Adrenal gland (tissue), 12 donors: ENCODE results near the gene DHRS4. TPM values are rescaled to one million over a fixed set of nuclear protein-coding genes. Genes with fewer than 3 reads are reported as not detected.
"Not testable (repeated sequence)": the region's sequence is repeated elsewhere in the genome, so short reads cannot be mapped to it uniquely, and the experiment has no call there.

Experiments
- DNase-seq, 7 donors: peaks; one replicate each; pipeline ENCODE4 v3.0.0-alpha.2; 2019 to 2020
- H3K27ac ChIP-seq, 5 donors: fragments of 200-600 bp; sonication (generic) in 4 of 5; 1 replicate in 3 of 5; 2 replicates in 2 of 5; pipeline versions ENCODE4 v1.5.1 to v1.8.0; 2016 to 2020; ENCODE audit warnings: mild to moderate bottlenecking in 1 of 5
- H3K27me3 ChIP-seq: fragments of 200-600 bp; 2 replicates; pipeline ENCODE4 v1.8.0; 2021
- H3K36me3 ChIP-seq, 2 donors: fragments of 200-600 bp; replicated peaks in 1 of 2; 1 replicate in 1 of 2; 2 replicates in 1 of 2; pipeline versions ENCODE4 v1.5.1 to v1.8.0; 2018 to 2022
- H3K4me1 ChIP-seq, 2 donors: fragments of 200-600 bp; replicated peaks in 1 of 2; 1 replicate in 1 of 2; 2 replicates in 1 of 2; pipeline versions ENCODE4 v1.5.1 to v1.8.0; 2018 to 2021
- H3K4me3 ChIP-seq, 4 donors: fragments of 200-600 bp; sonication (generic) in 3 of 4; one replicate each; pipeline ENCODE4 v1.5.1; 2016 to 2018
- H3K9me3 ChIP-seq, 3 donors: fragments of 200-600 bp; sonication (generic) in 1 of 3; replicated peaks in 1 of 3; 1 replicate in 2 of 3; 2 replicates in 1 of 3; pipeline versions ENCODE4 v1.5.1 to v1.8.0; 2016 to 2021
- CTCF ChIP-seq, 6 experiments: fragments of 450-650 bp in 4 of 6; fragments of 200-600 bp in 2 of 6; sonication (generic) in 1 of 6; IDR thresholded peaks; 1 replicate in 5 of 6; 2 replicates in 1 of 6; pipeline versions ENCODE4 v1.5.1 to v1.8.0; 2016 to 2021; ENCODE audit warnings: antibody characterized with exemption in 6 of 6, mild to moderate bottlenecking in 2 of 6, moderate library complexity in 1 of 6
- POLR2A ChIP-seq, 2 donors: fragments of 450-650 bp; IDR thresholded peaks; one replicate each; pipeline ENCODE4 v1.6.1; 2017; ENCODE audit warnings: antibody characterized with exemption in 2 of 2, mild to moderate bottlenecking in 2 of 2, moderate library complexity in 1 of 2
- whole genome bisulfite sequencing, 4 donors: extraction: QIAGEN DNeasy Blood & Tissue Kit in 2 of 4; methylation state at CpG; one replicate each; pipeline versions ENCODE4 v1.1.5 to v1.1.7; 2013 to 2017; 5-methylcytosine and 5-hydroxymethylcytosine counted together
- intact Hi-C, 2 donors: fragments of 100-400 bp; cut with DNase I; formaldehyde crosslinking; loops; one replicate each; pipeline versions ENCODE4 v1.14.1 to v1.15.0; 2022 to 2023
- polyA plus RNA-seq, 3 donors: library from polyadenylated mRNA; stranded (reverse); fragments of 200-250 nt in 2 of 3; fragments of 350-450 nt in 1 of 3; fragmentation: Illumina TruSeq in 1 of 3; extraction: RNeasy Lipid Tissue Mini Kit (QIAGEN cat#74804) in 1 of 3; gene quantifications; one replicate each; pipeline ENCODE4 v1.2.3, GENCODE V29; 2013 to 2014
- total RNA-seq, 9 donors: library from RNA; depleted of rRNA in 4 of 9; stranded (reverse); fragments of >200 nt in 4 of 9; fragments of 120-200 nt in 1 of 9; fragmentation: NEBNext Ultra II Directional in 1 of 9; extraction: Animal tissue kit (Norgen Biotek cat#: 25700) in 1 of 9; gene quantifications; one replicate each; pipeline versions ENCODE4 v1.1.0 to v1.2.4, GENCODE V29; 2013 to 2023
- donor health status: healthy with polysubstance abuse.
- donor health status: Bipolar disorder and iron deficiency.
- donor health status: DM: yes; HTN: yes; CAD: no.
- donor health status: DM: no; HTN: no; CAD: no.
- donor health status: DM: no; HTN: no; CAD: no.
- donor health status: DM: yes; HTN: yes; CAD: no.

The DHRS4 gene
- total and polyA plus RNA-seq, 12 donors = 26.1 to 77.5 (median 47.7) TPM

DNA sequence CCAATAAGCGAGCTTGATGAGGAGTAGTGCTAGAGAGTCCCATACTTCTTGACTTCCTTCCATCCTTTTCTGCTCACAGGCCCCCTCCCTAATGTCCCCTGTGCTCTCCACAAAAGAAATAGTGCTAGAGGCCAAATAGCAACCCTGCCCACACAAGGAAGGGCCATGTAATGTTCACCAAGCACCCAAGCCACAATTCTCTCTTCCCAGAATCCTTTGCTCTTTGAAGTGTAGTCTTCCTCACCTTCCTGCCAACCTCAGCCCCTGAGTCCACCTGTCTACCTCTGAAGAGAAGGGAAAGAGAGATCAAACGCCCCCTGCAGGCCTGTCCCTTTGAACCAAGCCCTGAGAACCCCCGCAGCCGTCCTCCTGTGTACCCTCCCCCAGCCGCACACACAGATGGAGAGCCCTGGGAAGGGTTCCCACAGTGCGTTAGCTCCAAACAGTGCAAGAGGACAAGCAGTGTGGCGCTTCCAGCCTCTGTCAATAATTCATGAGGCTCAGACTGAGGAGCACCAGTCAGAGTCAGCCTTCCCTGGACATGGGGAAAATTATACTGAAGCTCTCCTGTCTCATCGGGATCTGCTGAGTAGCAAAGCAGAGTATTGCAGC, 1.9 kb upstream of the DHRS4 start:
- 72 to 81% (median 76%) methylated on average over 8 of the region's 8 CpGs for WGBS, 4 donors
- H3K27ac ChIP-seq = no peak overlapping the region
- DNase-seq = no peak
- H3K27me3 ChIP-seq = no peaks in the 10 kb centered on the region
- no peak for TF ChIP-seq CTCF (IDR thresholded peaks at IDR 0.05)
- TF ChIP-seq POLR2A (IDR thresholded peaks at IDR 0.05) = no peak
- intact Hi-C loops = no loop called here
- peaks cover 0 to 5% of the 10 kb centered on the region in 2 donors for H3K36me3 ChIP-seq
- peaks cover 7 to 18% of the 10 kb centered on the region in 2 donors for H3K4me1 ChIP-seq
- no peak overlapping the region for H3K4me3 ChIP-seq
- H3K9me3 ChIP-seq = no peaks in the 10 kb centered on the region

DNA sequence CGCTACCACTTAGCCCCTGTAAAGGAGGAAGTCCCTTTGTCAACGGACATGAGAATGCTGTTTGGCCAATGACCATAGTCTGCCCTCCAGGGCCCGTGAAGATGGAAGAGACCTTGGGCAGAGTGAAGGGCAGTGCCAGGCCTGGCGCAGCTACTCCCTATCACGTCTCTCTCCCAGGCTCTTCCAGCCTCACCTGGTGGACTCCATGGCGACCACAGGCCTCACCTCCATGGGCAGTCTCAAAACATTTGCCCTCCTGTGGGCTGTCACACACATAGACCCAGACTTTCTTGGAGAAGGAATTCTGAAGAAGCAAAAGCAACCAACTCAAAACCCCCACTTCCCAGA, 480 bp upstream of the DHRS4 start:
- H3K9me3 ChIP-seq, H3K27me3 ChIP-seq, intact Hi-C loops, H3K36me3 ChIP-seq: not testable (repeated sequence)
- Histone ChIP-seq H3K27ac (peak overlapping the region in 3 of 5 donors; percentile 75 to 93 (median 78)), H3K4me1 (peaks cover 7 to 18% of the 10 kb centered on the region in 2 donors), H3K4me3 (peak overlapping the region in 3 of 4 donors; percentile 17 to 86 (median 57))
- peak in 1 of 7 donors; percentile 26 for DNase-seq
- WGBS, 4 donors = 30 to 40% (median 35%) methylated on average over 3 to 6 of the region's 6 CpGs

- DNase-seq, H3K36me3 ChIP-seq, intact Hi-C loops, H3K9me3 ChIP-seq, H3K27me3 ChIP-seq: not testable (repeated sequence)
- Histone ChIP-seq H3K27ac (peak overlapping the region in 3 of 5 donors; percentile 30 to 93 (median 75)), H3K4me1 (peaks cover 7 to 18% of the 10 kb centered on the region in 2 donors), H3K4me3 (peak overlapping the region; percentile 17 to 86 (median 58))
- peak in 1 of 6 experiments; percentile 1 for TF ChIP-seq CTCF (IDR thresholded peaks at IDR 0.05)
- 11 to 15% (median 14%) methylated on average over 6 of the region's 6 CpGs for WGBS, 4 donors
Measured at GRCh38 chr14:23954279-23954614, 677 bp downstream of the DHRS4 start.

DNA sequence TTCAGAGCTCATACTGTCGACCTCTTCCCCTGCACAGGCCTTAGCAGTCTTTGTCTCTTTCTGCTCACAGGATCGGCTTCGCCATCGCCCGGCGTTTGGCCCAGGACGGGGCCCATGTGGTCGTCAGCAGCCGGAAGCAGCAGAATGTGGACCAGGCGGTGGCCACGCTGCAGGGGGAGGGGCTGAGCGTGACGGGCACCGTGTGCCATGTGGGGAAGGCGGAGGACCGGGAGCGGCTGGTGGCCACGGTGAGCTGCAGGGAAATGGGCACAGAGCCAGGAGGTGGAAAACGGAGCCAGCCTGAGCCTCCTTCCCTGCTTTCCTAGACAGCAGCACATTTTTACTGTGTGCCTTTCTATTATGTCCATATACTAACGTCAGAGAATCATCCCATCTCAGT, 1.4 kb downstream of the DHRS4 start:
- peaks cover 7 to 18% of the 10 kb centered on the region in 2 donors for H3K4me1 ChIP-seq
- H3K36me3 ChIP-seq, H3K27ac ChIP-seq, H3K4me3 ChIP-seq, intact Hi-C loops, H3K27me3 ChIP-seq, H3K9me3 ChIP-seq: not testable (repeated sequence)
- peak; percentile 36 to 61 (median 47) for DNase-seq
- WGBS, 4 donors = 42 to 61% (median 55%) methylated on average over 12 to 19 of the region's 20 CpGs

DNA sequence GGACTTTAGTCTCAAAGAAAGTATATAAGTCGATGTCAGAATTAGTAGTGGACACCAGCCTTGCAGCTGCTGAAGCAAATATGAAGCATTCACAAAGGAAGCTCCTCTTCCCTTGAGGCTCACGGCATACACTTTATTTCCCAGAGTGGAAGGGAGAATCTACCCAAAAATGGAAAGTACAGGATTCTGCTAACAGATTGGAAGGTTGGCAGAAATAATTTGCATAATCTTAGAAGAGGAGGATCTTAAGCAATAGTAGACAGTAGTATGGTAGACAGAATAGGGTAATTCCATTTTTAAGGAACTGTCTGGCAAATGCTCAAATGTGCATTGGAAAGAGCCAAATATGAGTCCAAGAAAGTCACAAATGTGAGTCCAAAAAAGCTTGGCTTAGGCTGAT, 2.2 kb downstream of the DHRS4 start:
- H3K9me3 ChIP-seq, intact Hi-C loops, H3K4me3 ChIP-seq, H3K27me3 ChIP-seq, H3K27ac ChIP-seq, DNase-seq, H3K36me3 ChIP-seq: not testable (repeated sequence)
- peaks cover 7 to 18% of the 10 kb centered on the region in 2 donors for H3K4me1 ChIP-seq
- WGBS, 4 donors = 92 to 98% (median 93%) methylated on average over 2 of the region's 2 CpGs

- intact Hi-C loops, H3K27ac ChIP-seq, H3K36me3 ChIP-seq, H3K9me3 ChIP-seq, DNase-seq, H3K27me3 ChIP-seq, H3K4me3 ChIP-seq, H3K4me1 ChIP-seq: not testable (repeated sequence)
- WGBS, 4 donors = 93 to 95% (median 95%) methylated on average over 9 of the region's 9 CpGs
Measured at GRCh38 chr14:23957913-23958569, 4.5 kb downstream of the DHRS4 start.

GRCh38 chr14:23960899-23961298, 7.3 kb downstream of the DHRS4 start:
- H3K9me3 ChIP-seq, H3K36me3 ChIP-seq, H3K4me1 ChIP-seq, DNase-seq, H3K27me3 ChIP-seq, H3K4me3 ChIP-seq, H3K27ac ChIP-seq, intact Hi-C loops: not testable (repeated sequence)

DNA sequence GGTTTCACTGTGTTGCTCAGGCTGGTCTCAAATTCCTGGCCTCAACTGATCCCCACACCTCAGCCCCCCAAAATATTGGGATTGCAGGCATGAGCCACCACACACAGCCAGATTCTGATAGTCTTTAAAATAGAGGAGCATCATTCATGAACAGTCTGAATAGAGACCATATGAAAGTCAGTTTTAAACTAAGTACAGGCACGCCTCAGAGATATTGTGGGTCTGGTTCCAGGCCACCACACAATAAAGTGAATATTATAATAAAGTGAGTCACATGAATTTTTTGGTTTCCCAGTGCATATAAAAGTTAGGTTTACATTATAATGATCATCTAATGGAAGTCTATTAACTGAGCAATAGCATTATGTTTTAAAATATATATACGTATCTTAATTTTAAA, 8.1 kb downstream of the DHRS4 start:
- DNase-seq, H3K27ac ChIP-seq, H3K4me3 ChIP-seq, H3K4me1 ChIP-seq, H3K9me3 ChIP-seq, H3K27me3 ChIP-seq, intact Hi-C loops, H3K36me3 ChIP-seq: not testable (repeated sequence)
- 98 to 100% (median 100%) methylated on average over 1 of the region's 2 CpGs for WGBS, 4 donors

DNA sequence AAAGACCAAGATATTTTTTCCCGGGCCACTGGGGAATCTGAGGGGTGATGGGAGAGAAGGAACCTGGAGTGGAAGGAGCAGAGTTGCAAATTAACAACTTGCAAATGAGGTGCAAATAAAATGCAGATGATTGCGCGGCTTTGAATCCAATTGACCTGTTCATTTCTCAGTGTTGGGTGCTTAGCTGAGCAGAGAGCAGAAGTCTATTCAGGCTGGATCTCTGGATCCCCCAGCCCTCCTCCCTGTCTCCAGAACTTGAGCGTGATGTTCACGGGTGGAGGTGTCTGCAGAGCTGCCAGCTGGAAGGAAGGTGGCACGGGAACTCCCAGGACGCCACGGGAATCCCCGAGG, 15.5 kb downstream of the DHRS4 start:
- H3K36me3 ChIP-seq, H3K4me3 ChIP-seq, H3K9me3 ChIP-seq, H3K4me1 ChIP-seq, H3K27ac ChIP-seq, intact Hi-C loops, DNase-seq, H3K27me3 ChIP-seq: not testable (repeated sequence)
- WGBS, 4 donors = 38 to 50% methylated on average over 1 of the region's 9 CpGs; no CpG with 5 or more reads in 2 of the 4 donors
